ENCODE data around the gene GPR27. TPM values are rescaled to one million over a fixed set of nuclear protein-coding genes. Genes with fewer than 3 reads are reported as not detected.

Gene GPR27
- total and polyA plus RNA-seq, 2 of the 8 experiments (the other 6 are each of a cell fraction or from before 2014, with no cell fraction given): 11.3 to 12.5 TPM

DNA sequence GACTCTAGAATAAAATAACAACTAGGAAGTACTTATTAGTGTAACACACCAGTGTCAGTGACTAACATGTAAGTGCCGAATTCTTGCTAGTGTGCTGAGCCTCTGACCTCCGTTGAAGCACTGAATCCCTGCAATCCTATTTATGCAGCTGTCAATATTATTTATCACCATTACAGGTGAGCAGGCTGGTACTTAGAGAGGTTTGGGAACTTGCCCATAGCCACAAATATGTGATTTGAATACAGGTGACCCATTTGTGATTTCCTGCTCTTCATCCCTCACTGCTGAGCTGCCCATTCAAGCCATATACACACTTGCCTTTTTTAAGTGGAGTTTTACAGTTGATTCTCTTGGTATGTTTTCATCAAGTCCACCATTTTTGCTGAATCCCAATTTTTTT, 40.6 kb upstream of the GPR27 start:
- Histone ChIP-seq H3K4me2 (ENCODE audit: insufficient read depth in 1 of 2, low read depth in 2 of 2, low read length in 2 of 2) (no peak overlapping the region), H2BK5ac (ENCODE audit: low read depth, low read length) (no peak overlapping the region), H4K20me1 (replicated peaks in 1 of 2; ENCODE audit: control insufficient read depth in 1 of 2, insufficient read depth in 2 of 2, low read length in 2 of 2) (no peaks in the 10 kb centered on the region), H2AK5ac (ENCODE audit: low read depth, low read length) (no peak overlapping the region), H2BK20ac (ENCODE audit: low read length) (no peak overlapping the region), H3K9ac (replicated peaks in 1 of 4; ENCODE audit: extremely low read depth in 1 of 4, low read depth in 3 of 4, low read length in 3 of 4) (no peak overlapping the region), H3K4me1 (replicated peaks in 1 of 4; ENCODE audit: control insufficient read depth in 3 of 4, insufficient read depth in 4 of 4, low read length in 3 of 4) (no peaks in the 10 kb centered on the region), H3K27me3 (replicated peaks in 1 of 4; ENCODE audit: control insufficient read depth in 3 of 4, extremely low read depth in 1 of 4, insufficient read depth in 3 of 4, low read length in 3 of 4) (no peaks in the 10 kb centered on the region), H2BK15ac (ENCODE audit: low read length) (no peak overlapping the region), H4K91ac (replicated peaks; ENCODE audit: insufficient read length, low read length) (no peak overlapping the region), H3K9me3 (ENCODE audit: insufficient read depth in 2 of 2, low read depth in 1 of 2, low read length in 1 of 2) (no peaks in the 10 kb centered on the region), H3K4ac (replicated peaks; ENCODE audit: insufficient read length, low read depth, low read length) (no peak overlapping the region), H3K23me2 (ENCODE audit: low read depth, low read length) (no peaks in the 10 kb centered on the region), H2BK12ac (ENCODE audit: low read depth, low read length) (no peak overlapping the region), H3K14ac (ENCODE audit: insufficient read length) (no peak overlapping the region), H3K4me3 (ENCODE audit: extremely low read depth in 1 of 4, insufficient read depth in 2 of 4, low read depth in 3 of 4, low read length in 4 of 4) (no peak overlapping the region), H2AFZ (ENCODE audit: low read length) (no peak overlapping the region), H2BK120ac (replicated peaks; ENCODE audit: low read depth, low read length) (no peak overlapping the region), H3K27ac (ENCODE audit: low read depth, low read length) (no peak overlapping the region), H3K36me3 (ENCODE audit: control insufficient read depth in 2 of 4, insufficient read depth in 4 of 4, low read length in 3 of 4) (no peaks in the 10 kb centered on the region), H3K18ac (ENCODE audit: extremely low read depth, low read length) (no peak overlapping the region), H4K5ac (ENCODE audit: insufficient read length, low read depth, low read length) (no peak overlapping the region), H3K23ac (ENCODE audit: insufficient read length) (no peak overlapping the region), H3K79me2 (ENCODE audit: control insufficient read depth in 1 of 2, insufficient read depth in 2 of 2, low read length in 2 of 2) (0 out of 4 replicates have a peak, but pooled peaks cover 0 to 3% of the 10 kb centered on the region in 2 experiments), H3K79me1 (ENCODE audit: low read depth, low read length) (0 out of 2 replicates have a peak, but pooled peaks cover 2% of the 10 kb centered on the region), H4K8ac (ENCODE audit: extremely low read depth, insufficient read depth, low read length) (no peak overlapping the region), H3K56ac (replicated peaks; ENCODE audit: insufficient read length, low read depth, low read length) (no peak overlapping the region)
- no peak for FAIRE-seq
- CTCF ChIA-PET (ENCODE audit: partially characterized antibody): interaction anchor here (0.6 to 7.3 kb wide), 7 partner anchors 16 to 162 kb away, joined by 3 to 66 read pairs (median 4); no protein-coding TSS in a partner anchor
- TF ChIP-seq BCL11A (IDR thresholded peaks at IDR 0.05; ENCODE audit: low read depth in 2 of 2, low read length in 2 of 2) (no peak), TBP (IDR thresholded peaks at IDR 0.05; ENCODE audit: low read depth, low read length) (no peak), POU5F1 (IDR thresholded peaks at IDR 0.05; ENCODE audit: low read depth, low read length) (no peak), SP1 (IDR thresholded peaks at IDR 0.05; ENCODE audit: low read depth, low read length) (no peak), NANOG (IDR thresholded peaks at IDR 0.05; ENCODE audit: insufficient read depth, low read depth, low read length, poor library complexity, severe bottlenecking) (no peak), TAF7 (optimal IDR thresholded peaks at IDR 0.05; ENCODE audit: borderline replicate concordance, low read depth, low read length) (no peak), SIX5 (IDR thresholded peaks at IDR 0.05; ENCODE audit: low read depth, low read length) (no peak), CHD2 (IDR thresholded peaks at IDR 0.05; ENCODE audit: low read length) (no peak), ASH2L (IDR thresholded peaks at IDR 0.05; ENCODE audit: low read length) (no peak)
- DNase-seq (ENCODE audit: low read depth in 1 of 2, low spot score in 2 of 2): no peak
- WGBS, 2 experiments (ENCODE audit: extremely low coverage in 1 of 2, insufficient coverage in 1 of 2, insufficient read length in 1 of 2, insufficient replicate concordance in 2 of 2, low coverage in 1 of 2, low lambda C conversion rate in 2 of 2, missing lambda C conversion rate in 1 of 2): 84% methylated on average over 2 of the region's 2 CpGs; no CpG with 5 or more reads in 1 of the 2 experiments
- POLR2A ChIA-PET (ENCODE audit: partially characterized antibody): interaction anchor here (1.6 kb wide), 1 partner anchor 11 kb away, joined by 5 read pairs; no protein-coding TSS in a partner anchor

All from H1 (cell line).